Activated T-cell treated with anti-CD3 and anti-CD28 coated beads, Interleukin-2, amount 50 U/mL, for 72 hours (primary cell): ENCODE data around the gene CACNB4. TPM values are rescaled to one million over a fixed set of nuclear protein-coding genes. Genes with fewer than 3 reads are reported as not detected.

Experiments
- ATAC-seq, 2 donors: fragments of 150-1000 bp; cut with Tn5 transposase; replicated peaks in 1 of 2; 2 replicates each; pipeline ENCODE4 v1.10.0; 2021; ENCODE audit warnings: moderate library complexity in 2 of 2, mild to moderate bottlenecking in 1 of 2
- DNase-seq, 2 donors: peaks; one replicate each; pipeline ENCODE4 v3.0.0; 2021 to 2022; ENCODE audit warnings: mixed read lengths in 1 of 2
- H3K27ac Mint-ChIP-seq: one replicate; pipeline ENCODE4 v1.8.0; 2022; ENCODE audit warnings: mild to moderate bottlenecking, moderate library complexity, mixed read lengths
- H3K27me3 Mint-ChIP-seq: one replicate; pipeline ENCODE4 v1.8.0; 2022; ENCODE audit warnings: low read depth, mixed read lengths
- H3K36me3 Mint-ChIP-seq, 2 donors: one replicate each; pipeline ENCODE4 v1.8.0; 2022; ENCODE audit warnings: mixed read lengths in 2 of 2, mild to moderate bottlenecking in 1 of 2; ENCODE audit not compliant: insufficient read depth in 2 of 2
- H3K4me1 Mint-ChIP-seq: one replicate; pipeline ENCODE4 v1.8.0; 2022; ENCODE audit warnings: low read depth, mixed read lengths
- H3K4me3 Mint-ChIP-seq, 2 donors: one replicate each; pipeline ENCODE4 v1.8.0; 2022; ENCODE audit warnings: mild to moderate bottlenecking in 2 of 2, mixed read lengths in 2 of 2, moderate library complexity in 2 of 2
- H3K9me3 Mint-ChIP-seq, 2 donors: one replicate each; pipeline ENCODE4 v1.8.0; 2022; ENCODE audit warnings: mixed read lengths in 2 of 2
- total RNA-seq, 2 donors: library from RNA; stranded (reverse); gene quantifications; one replicate each; pipeline ENCODE4 v1.2.3, GENCODE V29; 2022

The CACNB4 gene
- total RNA-seq, 2 donors from 2014 or later = 0.31 to 0.56 TPM

GRCh38 chr2:151844211-151844896, 254.5 kb downstream of the CACNB4 start:
- no peak for ATAC-seq
- H3K4me1 Mint-ChIP-seq = peaks cover 13% of the 10 kb centered on the region

GRCh38 chr2:151843691-151844061, 255.2 kb downstream of the CACNB4 start:
- Mint-ChIP-seq H3K9me3 (no peaks in the 10 kb centered on the region), H3K36me3 (no peaks in the 10 kb centered on the region)
- ATAC-seq = no peak

More at GRCh38 chr2:151844211-151844896, 254.5 kb downstream of the CACNB4 start:
- H3K27me3 Mint-ChIP-seq = no peaks in the 10 kb centered on the region
- no peaks in the 10 kb centered on the region for H3K36me3 Mint-ChIP-seq
- no peaks in the 10 kb centered on the region for H3K9me3 Mint-ChIP-seq
- no peak for DNase-seq
- no peak overlapping the region for H3K4me3 Mint-ChIP-seq
- H3K27ac Mint-ChIP-seq = no peak overlapping the region

GRCh38 chr2:151842830-151843690, 255.8 kb downstream of the CACNB4 start:
- DNase-seq = no peak
- Mint-ChIP-seq H3K36me3 (no peaks in the 10 kb centered on the region), H3K27ac (no peak overlapping the region), H3K9me3 (no peaks in the 10 kb centered on the region), H3K4me1 (peaks cover 13% of the 10 kb centered on the region), H3K27me3 (no peaks in the 10 kb centered on the region), H3K4me3 (no peak overlapping the region)
- no peak for ATAC-seq

More at GRCh38 chr2:151843691-151844061, 255.2 kb downstream of the CACNB4 start:
- no peaks in the 10 kb centered on the region for H3K27me3 Mint-ChIP-seq
- H3K4me1 Mint-ChIP-seq = peaks cover 13% of the 10 kb centered on the region
- no peak overlapping the region for H3K4me3 Mint-ChIP-seq
- H3K27ac Mint-ChIP-seq = no peak overlapping the region
- no peak for DNase-seq

GRCh38 chr2:151841047-151841424, 257.8 kb downstream of the CACNB4 start:
- DNase-seq = no peak
- ATAC-seq = no peak
- H3K9me3 Mint-ChIP-seq = no peaks in the 10 kb centered on the region

GRCh38 chr2:151840216-151841046, 258.4 kb downstream of the CACNB4 start:
- Mint-ChIP-seq H3K4me3 (no peak overlapping the region), H3K27me3 (no peaks in the 10 kb centered on the region), H3K27ac (no peak overlapping the region), H3K36me3 (no peaks in the 10 kb centered on the region), H3K4me1 (peaks cover 13% of the 10 kb centered on the region), H3K9me3 (no peaks in the 10 kb centered on the region)
- ATAC-seq (peak; percentile 90 to 95), DNase-seq (no peak)

More at GRCh38 chr2:151841047-151841424, 257.8 kb downstream of the CACNB4 start:
- no peaks in the 10 kb centered on the region for H3K36me3 Mint-ChIP-seq
- H3K27ac Mint-ChIP-seq = no peak overlapping the region
- H3K4me1 Mint-ChIP-seq = peaks cover 13% of the 10 kb centered on the region
- no peak overlapping the region for H3K4me3 Mint-ChIP-seq
- no peaks in the 10 kb centered on the region for H3K27me3 Mint-ChIP-seq

GRCh38 chr2:151837926-151838325, 260.9 kb downstream of the CACNB4 start:
- no peak overlapping the region for H3K27ac Mint-ChIP-seq
- H3K4me1 Mint-ChIP-seq = peaks cover 7% of the 10 kb centered on the region
- ATAC-seq = no peak
- H3K27me3 Mint-ChIP-seq = no peaks in the 10 kb centered on the region
- no peaks in the 10 kb centered on the region for H3K9me3 Mint-ChIP-seq
- no peaks in the 10 kb centered on the region for H3K36me3 Mint-ChIP-seq
- no peak overlapping the region for H3K4me3 Mint-ChIP-seq
- no peak for DNase-seq

GRCh38 chr2:151833984-151834383, 264.9 kb downstream of the CACNB4 start:
- DNase-seq (no peak), ATAC-seq (no peak)
- Mint-ChIP-seq H3K4me1 (peaks cover 7% of the 10 kb centered on the region), H3K27ac (no peak overlapping the region), H3K36me3 (no peaks in the 10 kb centered on the region), H3K9me3 (no peaks in the 10 kb centered on the region), H3K27me3 (peaks cover 6% of the 10 kb centered on the region), H3K4me3 (no peak overlapping the region)

- DNase-seq = no peak
- no peak overlapping the region for H3K4me3 Mint-ChIP-seq
- peaks cover 6% of the 10 kb centered on the region for H3K27me3 Mint-ChIP-seq
- peaks cover 21% of the 10 kb centered on the region for H3K4me1 Mint-ChIP-seq
- peaks cover 0 to 3% of the 10 kb centered on the region in 2 donors for H3K36me3 Mint-ChIP-seq
- no peak overlapping the region for H3K27ac Mint-ChIP-seq
- no peak for ATAC-seq
- no peaks in the 10 kb centered on the region for H3K9me3 Mint-ChIP-seq
These were observed 267.9 kb downstream of the CACNB4 start for GRCh38 chr2:151830961-151831360.

- Mint-ChIP-seq H3K27ac (peak overlapping the region; percentile 47), H3K4me1 (peaks cover 33% of the 10 kb centered on the region), H3K4me3 (peak overlapping the region; percentile 92 to 100), H3K27me3 (peaks cover 6% of the 10 kb centered on the region), H3K36me3 (peaks cover 0 to 3% of the 10 kb centered on the region in 2 donors), H3K9me3 (no peaks in the 10 kb centered on the region)
- no peak for ATAC-seq
- no peak for DNase-seq
These were observed 269.9 kb downstream of the CACNB4 start for GRCh38 chr2:151828890-151829324.

- Mint-ChIP-seq H3K27me3 (peaks cover 6% of the 10 kb centered on the region), H3K9me3 (no peaks in the 10 kb centered on the region), H3K36me3 (peaks cover 0 to 3% of the 10 kb centered on the region in 2 donors), H3K27ac (peak within 1 kb of the TSS; percentile 99), H3K4me1 (peaks cover 39% of the 10 kb centered on the region), H3K4me3 (peak within 1 kb of the TSS; percentile 92 to 100)
- DNase-seq = peak; percentile 95 to 97
- ATAC-seq = peak; percentile 95
These were observed 270.5 kb downstream of the CACNB4 start, which contains the start of gene ARL5A for GRCh38 chr2:151828143-151828889. TSS of gene ARL5A (minus strand) at chr2:151828421. CDS start at chr2:151828176, 245 bp downstream.

GRCh38 chr2:151827564-151828142, 271.2 kb downstream of the CACNB4 start:
- ATAC-seq = peak; percentile 47 to 53
- peak overlapping the region; percentile 99 for H3K27ac Mint-ChIP-seq
- no peaks in the 10 kb centered on the region for H3K9me3 Mint-ChIP-seq
- peaks cover 6% of the 10 kb centered on the region for H3K27me3 Mint-ChIP-seq
- peaks cover 45% of the 10 kb centered on the region for H3K4me1 Mint-ChIP-seq
- H3K36me3 Mint-ChIP-seq = peaks cover 0 to 3% of the 10 kb centered on the region in 2 donors
- H3K4me3 Mint-ChIP-seq = peak overlapping the region; percentile 92 to 100
- peak; percentile 39 to 41 for DNase-seq

GRCh38 chr2:151826737-151827157, 272.1 kb downstream of the CACNB4 start:
- Mint-ChIP-seq H3K36me3 (peaks cover 0 to 3% of the 10 kb centered on the region in 2 donors), H3K9me3 (no peaks in the 10 kb centered on the region), H3K4me3 (peak overlapping the region; percentile 92 to 100), H3K4me1 (peaks cover 52% of the 10 kb centered on the region), H3K27ac (peak overlapping the region; percentile 99), H3K27me3 (peaks cover 6% of the 10 kb centered on the region)
- DNase-seq = no peak
- ATAC-seq = no peak
